Activated T-helper 2 cell treated with anti-CD3 and anti-CD28 coated beads, Interferon-gamma antibody, Interleukin-2, Interleukin-4, amounts not matched to agents 10 μg/mL and 5 μg/mL and 100 μg/mL, durations not matched to agents 14 hours and 24 hours and 36 hours (primary cell): ENCODE data around the gene PRR19. TPM values are rescaled to one million over a fixed set of nuclear protein-coding genes. Genes with fewer than 3 reads are reported as not detected.

ENCODE experiments used
- DNase-seq: peaks from one replicate; pipeline ENCODE4 v3.0.0; 2021; ENCODE audit warnings: low spot score
- H3K27ac Mint-ChIP-seq: one replicate; pipeline ENCODE4 v1.8.0; 2021; ENCODE audit warnings: mixed read lengths
- H3K27me3 Mint-ChIP-seq: one replicate; pipeline ENCODE4 v1.8.0; 2021; ENCODE audit warnings: low read depth, mixed read lengths
- H3K36me3 Mint-ChIP-seq: one replicate; pipeline ENCODE4 v1.8.0; 2021; ENCODE audit warnings: low read depth, mixed read lengths
- H3K4me1 Mint-ChIP-seq: one replicate; pipeline ENCODE4 v1.8.0; 2021; ENCODE audit warnings: low read depth, mixed read lengths
- H3K4me3 Mint-ChIP-seq: one replicate; pipeline ENCODE4 v1.8.0; 2021; ENCODE audit warnings: low read depth, mild to moderate bottlenecking, moderate library complexity, mixed read lengths
- H3K9me3 Mint-ChIP-seq: one replicate; pipeline ENCODE4 v1.8.0; 2021; ENCODE audit warnings: mixed read lengths
- intact Hi-C: fragments of 100-400 bp; cut with micrococcal nuclease; formaldehyde crosslinking; loops from one replicate; pipeline ENCODE4 v1.15.1; 2023
- total RNA-seq: library from RNA; stranded (reverse); gene quantifications from 2 replicates; pipeline ENCODE4 v1.2.3, GENCODE V29; 2022

PRR19 gene
- total RNA-seq, 1 donor from 2014 or later: 0.91 TPM

DNA sequence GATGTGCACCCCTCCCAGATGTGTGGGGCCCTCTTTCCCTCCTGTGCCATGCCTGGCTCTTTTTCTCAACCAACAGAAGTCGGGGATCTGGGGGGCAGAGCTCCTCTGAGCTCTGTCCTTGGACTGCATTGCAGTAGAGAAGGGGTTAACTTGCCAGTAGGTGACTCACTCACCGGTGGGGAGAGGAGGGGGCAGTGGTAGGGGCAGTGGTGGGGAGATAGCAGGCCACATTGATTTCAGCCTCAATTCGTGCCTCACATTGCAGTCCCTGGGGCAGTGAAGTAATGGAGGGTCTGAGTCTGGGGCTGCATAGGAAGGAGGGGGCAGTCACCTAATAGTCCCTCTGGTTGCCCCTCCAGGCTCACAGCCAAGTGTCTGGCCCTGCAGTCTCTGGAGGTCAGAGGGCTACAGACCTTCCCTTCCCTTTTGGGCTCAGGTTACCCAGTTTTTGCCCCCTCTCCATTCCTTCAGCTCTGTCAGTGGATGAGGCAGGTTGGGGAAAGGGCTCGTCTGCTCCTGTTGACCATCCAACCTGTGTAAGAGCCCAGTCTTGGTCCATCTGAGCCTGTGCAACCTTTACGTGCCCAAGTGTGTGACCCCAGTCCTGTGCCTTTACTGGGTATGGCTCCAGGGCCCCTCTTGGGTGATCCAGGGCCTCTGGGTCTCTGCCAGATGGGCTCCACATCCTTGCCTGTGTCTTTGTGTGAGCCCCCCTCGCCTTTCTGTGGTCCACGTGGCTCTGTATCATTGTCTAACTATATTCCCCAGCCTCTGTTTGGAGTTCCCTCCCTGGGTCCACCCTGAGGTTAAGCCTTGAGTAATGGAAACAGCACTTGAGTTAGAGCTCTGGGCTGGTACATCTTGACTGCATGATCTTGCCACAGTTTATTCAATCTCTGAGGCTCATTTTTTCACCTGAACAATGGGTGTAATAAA lies 19.8 kb upstream of the PRR19 start:
- Mint-ChIP-seq H3K27me3 (no peaks in the 10 kb centered on the region), H3K9me3 (no peaks in the 10 kb centered on the region), H3K27ac (peak overlapping the region; percentile 89), H3K4me1 (peaks cover 39% of the 10 kb centered on the region), H3K36me3 (peaks cover 14% of the 10 kb centered on the region), H3K4me3 (peak overlapping the region; percentile 78)
- no peak for DNase-seq
- intact Hi-C loops: loop anchor here (2.0 kb wide), 4 partner anchors 21 to 149 kb away; partner anchors contain the start of genes MEGF8, PAFAH1B3, POU2F2 and PRR19

DNA sequence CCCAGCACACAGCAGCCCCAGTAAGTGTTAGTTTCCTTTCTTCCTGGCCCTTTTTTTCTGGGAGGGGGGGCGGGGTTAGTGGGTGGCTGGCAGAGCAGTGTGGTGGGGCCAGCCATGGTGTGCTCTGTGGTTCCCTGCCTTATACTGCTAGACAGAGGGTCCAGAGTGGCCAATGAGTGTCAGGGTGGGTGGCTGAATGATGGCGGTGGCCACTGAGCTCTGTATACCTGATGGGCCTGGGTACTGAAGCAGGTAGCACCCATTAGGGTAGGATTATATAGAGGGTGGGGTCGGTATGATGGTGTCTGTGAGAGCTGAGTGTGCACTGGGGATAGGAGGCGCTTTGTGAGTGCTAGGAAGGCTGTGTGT lies 19.1 kb upstream of the PRR19 start:
- H3K27ac Mint-ChIP-seq: peak overlapping the region; percentile 89
- peaks cover 18% of the 10 kb centered on the region for H3K36me3 Mint-ChIP-seq
- no peaks in the 10 kb centered on the region for H3K27me3 Mint-ChIP-seq
- DNase-seq: no peak
- peaks cover 39% of the 10 kb centered on the region for H3K4me1 Mint-ChIP-seq
- H3K9me3 Mint-ChIP-seq: no peaks in the 10 kb centered on the region
- intact Hi-C loops: loop anchor here (1.0 to 2.0 kb wide), 7 partner anchors 15 to 150 kb away; partner anchors contain the start of genes ERF, MEGF8, PAFAH1B3 and POU2F2
- peak overlapping the region; percentile 71 for H3K4me3 Mint-ChIP-seq

DNA sequence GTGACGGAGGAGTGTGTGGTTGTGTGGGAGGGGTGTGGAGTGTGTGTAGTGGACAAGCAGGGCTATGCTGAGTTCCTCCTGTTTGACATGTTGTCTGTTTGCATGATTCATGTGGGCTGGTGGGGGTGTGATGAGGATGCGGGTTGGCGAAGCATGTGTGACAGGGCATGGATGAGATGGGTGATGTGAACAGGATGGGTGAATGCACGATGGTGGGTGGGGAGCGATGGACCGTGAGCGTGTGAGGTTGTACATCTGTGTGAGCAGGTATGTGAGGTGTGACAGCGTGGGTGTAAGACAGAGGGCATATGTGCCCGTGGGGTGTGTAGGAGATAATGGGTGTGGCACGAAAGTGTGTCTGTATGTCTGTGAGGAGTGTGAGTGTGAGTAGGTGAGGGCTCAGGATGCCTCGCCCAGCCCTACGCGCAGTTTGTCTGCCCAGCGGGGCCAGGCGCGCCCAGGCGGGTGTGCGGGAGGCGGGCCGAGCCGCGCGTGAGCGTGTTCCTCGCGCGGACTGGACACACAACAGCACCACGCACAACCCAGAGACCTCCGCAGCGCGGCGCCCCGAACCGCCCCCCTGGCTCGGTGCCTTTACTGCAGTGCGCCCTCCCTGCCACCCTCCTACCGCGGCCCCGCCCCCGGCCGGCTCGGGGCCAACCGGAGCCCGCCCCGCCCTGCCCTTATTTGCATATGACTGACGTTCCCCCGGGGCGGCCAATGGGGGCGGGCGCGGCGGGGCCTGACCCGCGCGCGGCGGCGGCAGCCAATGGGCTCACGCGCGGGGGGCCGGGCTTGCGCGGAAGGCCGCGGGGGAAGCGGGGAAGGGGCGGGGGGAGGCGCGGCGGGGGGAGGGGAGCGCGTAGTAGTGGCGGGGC lies 18.5 kb upstream of the PRR19 start:
- no peak overlapping the region for H3K27ac Mint-ChIP-seq
- peaks cover 39% of the 10 kb centered on the region for H3K4me1 Mint-ChIP-seq
- intact Hi-C loops: loop anchor here (1.0 to 2.0 kb wide), 7 partner anchors 15 to 151 kb away; partner anchors contain the start of genes ERF, MEGF8, PAFAH1B3 and POU2F2
- peak; percentile 91 for DNase-seq
- no peaks in the 10 kb centered on the region for H3K27me3 Mint-ChIP-seq
- H3K9me3 Mint-ChIP-seq: no peaks in the 10 kb centered on the region
- H3K36me3 Mint-ChIP-seq: peaks cover 16% of the 10 kb centered on the region
- H3K4me3 Mint-ChIP-seq: no peak overlapping the region

DNA sequence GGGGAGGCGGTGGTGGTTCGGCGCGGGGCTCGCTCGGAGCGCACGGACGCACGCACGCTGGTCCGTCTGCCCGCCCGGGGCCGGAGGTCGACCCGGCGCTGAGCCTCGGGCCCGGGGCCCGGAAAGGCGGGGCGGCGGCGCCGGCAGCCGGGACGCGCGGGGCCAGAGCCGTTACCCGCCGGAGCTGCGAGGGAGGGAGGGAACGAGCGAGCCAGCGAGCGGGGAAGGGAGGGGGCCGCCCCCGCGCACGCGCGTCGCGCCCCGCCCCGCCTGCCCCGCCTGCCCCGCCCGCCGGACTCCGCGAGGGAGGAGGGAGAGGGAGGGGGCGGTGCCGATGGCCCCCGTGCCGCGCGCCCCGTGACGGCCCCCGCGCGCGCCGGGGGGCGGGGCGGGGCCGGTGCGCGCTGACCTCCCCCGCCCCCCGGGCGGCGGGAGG lies 17.8 kb upstream of the PRR19 start:
- intact Hi-C loops: no loop called here
- peaks cover 14% of the 10 kb centered on the region for H3K36me3 Mint-ChIP-seq

GRCh38 chr19:42284591-42285341 lies 17.2 kb upstream of the PRR19 start:
- H3K9me3 Mint-ChIP-seq: no peaks in the 10 kb centered on the region
- H3K27me3 Mint-ChIP-seq: no peaks in the 10 kb centered on the region
- peak overlapping the region; percentile 82 for H3K27ac Mint-ChIP-seq
- peak overlapping the region; percentile 88 for H3K4me3 Mint-ChIP-seq
- peaks cover 28% of the 10 kb centered on the region for H3K4me1 Mint-ChIP-seq
- no peak for DNase-seq
- intact Hi-C loops: no loop called here
- H3K36me3 Mint-ChIP-seq: peaks cover 18% of the 10 kb centered on the region

More for the DNA sequence above, 17.8 kb upstream of the PRR19 start:
- Mint-ChIP-seq H3K27ac (no peak overlapping the region), H3K27me3 (no peaks in the 10 kb centered on the region), H3K9me3 (no peaks in the 10 kb centered on the region), H3K4me1 (peaks cover 35% of the 10 kb centered on the region), H3K4me3 (no peak overlapping the region)
- peak; percentile 80 for DNase-seq

GRCh38 chr19:42285541-42285941 lies 16.4 kb upstream of the PRR19 start:
- DNase-seq: no peak
- no peaks in the 10 kb centered on the region for H3K9me3 Mint-ChIP-seq
- intact Hi-C loops: no loop called here
- no peaks in the 10 kb centered on the region for H3K27me3 Mint-ChIP-seq
- peak overlapping the region; percentile 88 for H3K4me3 Mint-ChIP-seq
- peak overlapping the region; percentile 47 for H3K27ac Mint-ChIP-seq
- H3K4me1 Mint-ChIP-seq: peaks cover 28% of the 10 kb centered on the region
- peaks cover 19% of the 10 kb centered on the region for H3K36me3 Mint-ChIP-seq

GRCh38 chr19:42285988-42286348 lies 16.0 kb upstream of the PRR19 start:
- peak overlapping the region; percentile 88 for H3K4me3 Mint-ChIP-seq
- peaks cover 19% of the 10 kb centered on the region for H3K36me3 Mint-ChIP-seq
- H3K4me1 Mint-ChIP-seq: peaks cover 28% of the 10 kb centered on the region
- no peak for DNase-seq
- intact Hi-C loops: no loop called here
- H3K9me3 Mint-ChIP-seq: no peaks in the 10 kb centered on the region
- H3K27me3 Mint-ChIP-seq: no peaks in the 10 kb centered on the region
- H3K27ac Mint-ChIP-seq: peak overlapping the region; percentile 47

DNA sequence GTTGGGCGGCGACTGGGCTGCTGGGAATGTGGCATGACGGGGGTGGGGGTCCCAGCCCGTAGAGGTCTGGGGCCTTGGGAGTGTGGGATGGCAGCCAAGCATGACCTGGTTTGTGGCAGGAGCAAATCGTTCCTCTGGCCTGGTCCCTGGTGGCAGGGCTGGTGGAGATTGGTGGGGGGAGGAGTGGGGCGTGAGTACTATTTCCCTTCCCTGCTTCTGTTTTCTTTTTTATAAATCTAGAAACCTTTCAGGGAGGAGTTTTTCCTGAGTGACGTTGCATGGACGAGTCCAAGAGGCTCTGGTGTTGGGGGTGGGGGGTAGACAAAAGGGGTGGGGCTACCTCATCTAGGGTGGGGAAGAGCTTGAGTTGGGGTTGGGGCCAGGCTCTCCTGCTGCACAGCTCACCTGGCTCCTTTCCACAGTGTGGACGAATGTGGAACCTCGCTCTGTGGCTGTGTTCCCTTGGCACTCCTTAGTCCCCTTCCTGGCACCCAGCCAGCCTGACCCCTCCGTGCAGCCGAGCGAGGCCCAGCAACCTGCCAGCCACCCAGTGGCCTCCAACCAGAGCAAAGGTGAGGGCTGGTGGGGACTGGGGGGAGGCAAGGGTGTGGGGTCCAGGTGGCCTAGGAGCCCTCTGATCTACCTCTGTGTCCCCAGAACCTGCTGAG lies 15.4 kb upstream of the PRR19 start:
- H3K9me3 Mint-ChIP-seq: no peaks in the 10 kb centered on the region
- H3K4me3 Mint-ChIP-seq: no peak overlapping the region
- H3K36me3 Mint-ChIP-seq: peaks cover 24% of the 10 kb centered on the region
- DNase-seq: no peak
- intact Hi-C loops: no loop called here
- peaks cover 26% of the 10 kb centered on the region for H3K4me1 Mint-ChIP-seq
- no peaks in the 10 kb centered on the region for H3K27me3 Mint-ChIP-seq
- H3K27ac Mint-ChIP-seq: no peak overlapping the region

- Mint-ChIP-seq H3K27ac (no peak overlapping the region), H3K4me3 (peak overlapping the region; percentile 15), H3K27me3 (no peaks in the 10 kb centered on the region), H3K9me3 (no peaks in the 10 kb centered on the region), H3K36me3 (peaks cover 30% of the 10 kb centered on the region), H3K4me1 (peaks cover 19% of the 10 kb centered on the region)
- intact Hi-C loops: no loop called here
- no peak for DNase-seq
These were observed 14.7 kb upstream of the PRR19 start for GRCh38 chr19:42287017-42287826.

GRCh38 chr19:42287827-42288107 lies 14.2 kb upstream of the PRR19 start:
- intact Hi-C loops: no loop called here
- DNase-seq: no peak
- peaks cover 15% of the 10 kb centered on the region for H3K4me1 Mint-ChIP-seq
- peaks cover 30% of the 10 kb centered on the region for H3K36me3 Mint-ChIP-seq
- no peak overlapping the region for H3K27ac Mint-ChIP-seq
- no peak overlapping the region for H3K4me3 Mint-ChIP-seq
- H3K9me3 Mint-ChIP-seq: no peaks in the 10 kb centered on the region
- H3K27me3 Mint-ChIP-seq: no peaks in the 10 kb centered on the region

DNA sequence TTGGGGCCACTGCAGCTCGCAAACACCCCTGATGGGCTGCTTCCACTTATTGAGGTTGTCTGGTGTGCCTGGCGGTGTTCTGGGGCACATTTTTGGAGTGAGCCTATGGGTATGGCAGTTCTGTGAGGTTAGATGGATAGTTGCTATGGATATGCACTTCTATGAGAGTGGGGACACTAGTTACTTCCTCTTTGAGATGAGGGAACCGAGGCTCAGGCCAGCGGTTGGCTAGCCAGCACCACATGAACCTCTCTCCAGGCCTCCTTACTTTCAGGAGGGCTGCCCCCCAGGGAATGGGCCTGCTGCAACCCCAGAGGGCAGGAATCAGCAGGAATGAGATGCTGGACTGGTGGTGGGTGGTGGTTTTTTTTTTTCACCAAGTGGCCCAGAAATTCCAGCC lies 13.5 kb upstream of the PRR19 start:
- no peaks in the 10 kb centered on the region for H3K9me3 Mint-ChIP-seq
- intact Hi-C loops: no loop called here

More for the DNA sequence above, 13.5 kb upstream of the PRR19 start:
- no peak for DNase-seq
- Mint-ChIP-seq H3K36me3 (peaks cover 33% of the 10 kb centered on the region), H3K27ac (no peak overlapping the region), H3K4me1 (peaks cover 15% of the 10 kb centered on the region), H3K27me3 (no peaks in the 10 kb centered on the region), H3K4me3 (no peak overlapping the region)
